ENCODE results near the gene NEXN.
"Not testable (repeated sequence)": the region's sequence is repeated elsewhere in the genome, so short reads cannot be mapped to it uniquely, and the experiment has no call there.

Gene NEXN

DNA sequence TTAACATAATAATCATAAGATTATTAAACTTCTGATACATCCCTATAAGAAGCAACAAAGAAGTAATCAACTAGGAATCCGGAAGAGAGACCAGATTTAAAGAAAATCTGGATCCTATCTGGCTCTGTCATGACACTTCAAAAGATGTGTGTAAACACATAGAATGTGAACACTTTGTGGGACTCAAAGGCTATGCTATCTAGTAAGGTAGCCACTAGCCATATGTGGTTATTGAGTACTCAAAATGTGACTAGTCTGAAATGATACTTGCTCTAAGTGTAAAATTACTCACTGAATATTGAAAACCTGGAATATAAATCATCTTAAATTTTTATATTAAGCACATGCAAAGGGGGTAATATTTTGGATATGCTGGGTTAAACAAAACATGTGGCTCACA lies 81.8 kb downstream of the NEXN start:
- Histone ChIP-seq H3K36me3 (ENCODE audit: insufficient read depth, low read length) (peaks cover 38% of the 10 kb centered on the region), H3K27me3 (ENCODE audit: control insufficient read depth in 1 of 2, insufficient read depth in 2 of 2, low read length in 2 of 2) (no peaks in the 10 kb centered on the region), H3K9me3 (ENCODE audit: low read length) (no peaks in the 10 kb centered on the region), H3K9ac (ENCODE audit: low read length) (no peak overlapping the region), H3K4me1 (ENCODE audit: insufficient read depth, low read length) (peaks cover 10% of the 10 kb centered on the region), H3K4me3 (ENCODE audit: low read depth in 1 of 2, low read length in 2 of 2) (no peak overlapping the region), H3K27ac (ENCODE audit: low read depth, low read length) (no peak overlapping the region)

DNA sequence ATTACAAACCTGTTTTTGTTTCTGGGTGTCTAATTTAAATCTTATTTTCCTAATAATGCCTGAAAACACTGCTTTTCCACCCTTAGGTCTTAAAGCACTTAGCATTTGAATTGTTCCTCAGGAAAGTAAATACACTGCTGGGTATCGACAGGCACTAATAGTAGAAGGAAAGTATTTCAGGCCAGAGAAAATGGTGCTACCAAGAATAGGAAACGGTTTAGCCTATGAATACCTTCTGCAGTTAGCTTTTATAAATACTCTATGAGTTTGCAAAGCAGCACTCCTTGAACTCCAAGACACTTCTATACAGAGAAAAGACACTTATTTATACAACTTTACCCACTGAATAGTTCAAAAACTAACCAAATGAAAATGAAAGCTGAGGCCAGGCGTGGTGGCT lies 83.7 kb downstream of the NEXN start:
- Histone ChIP-seq H3K27ac (ENCODE audit: low read depth, low read length) (no peak overlapping the region), H3K36me3 (ENCODE audit: insufficient read depth, low read length) (peaks cover 27% of the 10 kb centered on the region), H3K4me1 (ENCODE audit: insufficient read depth, low read length) (peaks cover 29% of the 10 kb centered on the region), H3K9me3 (ENCODE audit: low read length) (no peaks in the 10 kb centered on the region), H3K27me3 (ENCODE audit: control insufficient read depth in 1 of 2, insufficient read depth in 2 of 2, low read length in 2 of 2) (no peaks in the 10 kb centered on the region), H3K9ac (ENCODE audit: low read length) (no peak overlapping the region), H3K4me3 (ENCODE audit: low read depth in 1 of 2, low read length in 2 of 2) (no peak overlapping the region)

DNA sequence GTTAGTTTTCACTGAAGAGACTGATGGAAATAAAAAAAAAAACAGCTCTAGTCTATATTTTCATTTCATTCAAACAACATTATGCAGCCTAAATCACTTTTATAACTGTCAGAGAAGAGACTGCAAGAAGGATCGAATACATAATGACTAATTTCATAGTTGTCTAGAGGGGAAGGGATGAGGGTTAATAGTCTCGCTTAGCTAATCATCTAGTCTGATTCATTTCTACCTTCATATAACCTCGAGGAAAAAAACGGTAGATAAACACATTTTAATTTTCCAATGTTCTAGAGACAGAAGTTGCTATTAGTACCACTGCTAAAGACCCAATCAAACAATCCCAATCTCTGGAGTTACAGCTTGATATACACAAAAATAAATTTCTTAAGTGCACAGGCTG lies 87.0 kb downstream of the NEXN start:
- H3K9me3 ChIP-seq (ENCODE audit: low read length), result no peaks in the 10 kb centered on the region
- no peak overlapping the region for H3K9ac ChIP-seq (ENCODE audit: low read length)
- H3K27me3 ChIP-seq (ENCODE audit: control insufficient read depth in 1 of 2, insufficient read depth in 2 of 2, low read length in 2 of 2), result no peaks in the 10 kb centered on the region
- peak overlapping the region; percentile 2 for H3K27ac ChIP-seq (ENCODE audit: low read depth, low read length)
- H3K36me3 ChIP-seq (ENCODE audit: insufficient read depth, low read length), result peaks cover 6% of the 10 kb centered on the region
- peaks cover 32% of the 10 kb centered on the region for H3K4me1 ChIP-seq (ENCODE audit: insufficient read depth, low read length)
- peak overlapping the region in 1 of 2 donors; percentile 18 for H3K4me3 ChIP-seq (ENCODE audit: low read depth in 1 of 2, low read length in 2 of 2)

DNA sequence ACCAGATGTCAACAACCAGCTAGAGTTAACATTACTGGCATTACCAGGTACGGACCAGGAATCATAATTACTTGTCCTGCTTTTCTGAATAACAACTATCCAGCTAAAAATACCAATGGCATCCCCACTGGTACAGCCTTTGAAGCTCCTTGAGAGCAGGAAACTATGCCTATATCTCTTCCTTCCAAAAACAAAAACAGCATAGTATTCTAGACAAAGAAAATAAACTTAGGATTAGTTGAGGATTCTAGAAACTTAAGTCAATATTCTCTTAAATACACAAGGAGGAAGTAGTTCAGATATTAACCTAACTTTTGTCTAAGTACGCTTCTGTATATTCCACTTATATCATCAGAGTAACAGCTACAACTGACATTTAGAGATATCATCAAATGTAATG lies 87.5 kb downstream of the NEXN start:
- no peak overlapping the region for H3K9ac ChIP-seq (ENCODE audit: low read length)
- no peaks in the 10 kb centered on the region for H3K9me3 ChIP-seq (ENCODE audit: low read length)
- no peaks in the 10 kb centered on the region for H3K27me3 ChIP-seq (ENCODE audit: control insufficient read depth in 1 of 2, insufficient read depth in 2 of 2, low read length in 2 of 2)
- no peak overlapping the region for H3K4me3 ChIP-seq (ENCODE audit: low read depth in 1 of 2, low read length in 2 of 2)
- peak overlapping the region; percentile 8 for H3K27ac ChIP-seq (ENCODE audit: low read depth, low read length)
- peaks cover 33% of the 10 kb centered on the region for H3K4me1 ChIP-seq (ENCODE audit: insufficient read depth, low read length)
- H3K36me3 ChIP-seq (ENCODE audit: insufficient read depth, low read length), result peaks cover 6% of the 10 kb centered on the region

DNA sequence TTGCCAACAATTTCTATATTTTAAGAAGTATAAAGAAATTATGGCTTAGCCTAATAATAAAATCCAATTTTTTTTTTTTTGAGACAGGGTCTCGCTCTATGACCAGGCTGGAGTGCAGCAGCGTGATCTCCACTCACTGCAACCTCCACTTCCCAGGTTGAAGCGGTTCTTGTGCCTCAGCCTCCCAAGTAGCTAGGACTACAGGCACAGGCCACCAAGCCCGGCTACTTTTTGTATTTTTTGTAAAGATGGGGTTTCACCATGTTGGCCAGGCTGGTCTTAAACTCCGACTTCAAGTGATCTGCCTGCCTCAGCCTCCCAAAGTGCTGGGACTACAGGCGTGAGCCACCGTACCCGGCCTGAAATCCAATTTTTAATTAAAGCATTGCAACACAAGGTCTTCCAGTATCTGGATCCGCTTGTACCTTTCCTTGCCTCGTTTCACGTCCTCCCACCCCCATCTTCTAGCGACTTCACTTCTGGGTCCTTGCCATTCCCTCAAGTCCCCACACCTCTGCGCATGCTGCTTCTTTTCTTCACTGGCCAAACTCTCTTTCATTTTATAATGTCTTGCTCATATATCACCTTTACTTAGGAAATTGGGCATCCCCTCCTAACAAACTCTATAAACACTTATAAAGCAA lies 88.1 kb downstream of the NEXN start:
- H3K4me1 ChIP-seq (ENCODE audit: insufficient read depth, low read length), result peaks cover 33% of the 10 kb centered on the region
- H3K27ac ChIP-seq (ENCODE audit: low read depth, low read length), result peak overlapping the region; percentile 86
- H3K36me3 ChIP-seq (ENCODE audit: insufficient read depth, low read length), result peaks cover 6% of the 10 kb centered on the region
- no peaks in the 10 kb centered on the region for H3K9me3 ChIP-seq (ENCODE audit: low read length)
- no peak overlapping the region for H3K9ac ChIP-seq (ENCODE audit: low read length)
- H3K27me3 ChIP-seq (ENCODE audit: control insufficient read depth in 1 of 2, insufficient read depth in 2 of 2, low read length in 2 of 2), result no peaks in the 10 kb centered on the region
- H3K4me3 ChIP-seq (ENCODE audit: low read depth in 1 of 2, low read length in 2 of 2), result peak overlapping the region; percentile 12 to 99

DNA sequence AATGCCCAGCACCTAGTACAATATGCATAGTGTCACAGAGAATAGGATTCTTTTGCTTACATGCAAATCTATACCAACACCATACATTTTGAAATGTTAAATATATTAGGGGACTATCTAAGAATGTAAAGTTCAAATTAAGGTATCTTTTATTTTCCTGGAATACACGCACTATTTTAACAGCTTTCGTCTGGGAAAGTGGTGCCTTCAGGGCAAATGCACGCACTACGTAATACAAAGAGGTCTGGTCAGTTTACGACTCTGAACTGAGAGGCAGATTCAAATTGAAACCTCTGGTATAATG lies 89.5 kb downstream of the NEXN start:
- Histone ChIP-seq H3K9me3 (ENCODE audit: low read length) (no peaks in the 10 kb centered on the region), H3K36me3 (ENCODE audit: insufficient read depth, low read length) (peaks cover 6% of the 10 kb centered on the region), H3K27me3 (ENCODE audit: control insufficient read depth in 1 of 2, insufficient read depth in 2 of 2, low read length in 2 of 2) (no peaks in the 10 kb centered on the region), H3K4me1 (ENCODE audit: insufficient read depth, low read length) (peaks cover 33% of the 10 kb centered on the region), H3K27ac (ENCODE audit: low read depth, low read length) (peak overlapping the region; percentile 86), H3K9ac (ENCODE audit: low read length) (peak overlapping the region; percentile 100), H3K4me3 (ENCODE audit: low read depth in 1 of 2, low read length in 2 of 2) (peak overlapping the region; percentile 81 to 99)

DNA sequence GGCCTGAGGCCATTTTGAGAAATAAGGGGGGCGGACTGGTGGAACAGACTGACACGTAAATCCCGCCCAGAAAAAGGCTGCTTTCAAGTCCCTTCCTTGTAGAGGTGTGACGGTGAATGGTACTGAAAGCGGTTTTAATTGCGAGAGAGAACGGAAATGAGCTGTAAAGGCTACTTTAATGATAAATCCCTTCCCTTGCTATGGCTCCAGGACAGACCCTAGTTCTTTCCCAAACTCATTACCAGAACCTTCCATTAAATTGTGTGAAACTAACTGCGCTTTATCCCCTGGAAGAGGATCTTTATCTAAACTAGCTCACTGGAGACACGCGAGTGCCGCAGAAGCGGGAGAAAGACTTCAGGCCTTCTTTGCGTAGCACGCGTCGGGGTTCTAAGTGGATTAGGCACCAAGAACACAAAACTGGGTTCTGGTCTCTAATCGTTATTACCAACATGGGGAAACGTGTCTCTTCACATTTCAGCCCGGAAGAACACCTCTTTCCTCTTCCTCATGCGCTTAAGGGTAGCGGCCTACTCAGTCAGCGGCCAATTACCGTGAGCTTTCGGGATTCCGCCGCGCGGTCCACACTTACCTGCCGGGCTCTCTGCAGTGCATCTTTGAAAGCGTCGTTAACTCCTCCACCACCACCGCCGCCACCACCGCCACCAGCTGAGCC lies 90.0 kb downstream of the NEXN start:
- H3K27ac ChIP-seq (ENCODE audit: low read depth, low read length), result peak overlapping the region; percentile 86
- no peaks in the 10 kb centered on the region for H3K27me3 ChIP-seq (ENCODE audit: control insufficient read depth in 1 of 2, insufficient read depth in 2 of 2, low read length in 2 of 2)
- H3K9me3 ChIP-seq (ENCODE audit: low read length), result no peaks in the 10 kb centered on the region
- H3K4me1 ChIP-seq (ENCODE audit: insufficient read depth, low read length), result peaks cover 33% of the 10 kb centered on the region
- H3K9ac ChIP-seq (ENCODE audit: low read length), result peak overlapping the region; percentile 100
- H3K36me3 ChIP-seq (ENCODE audit: insufficient read depth, low read length), result peaks cover 6% of the 10 kb centered on the region
- peak overlapping the region; percentile 81 to 99 for H3K4me3 ChIP-seq (ENCODE audit: low read depth in 1 of 2, low read length in 2 of 2)

DNA sequence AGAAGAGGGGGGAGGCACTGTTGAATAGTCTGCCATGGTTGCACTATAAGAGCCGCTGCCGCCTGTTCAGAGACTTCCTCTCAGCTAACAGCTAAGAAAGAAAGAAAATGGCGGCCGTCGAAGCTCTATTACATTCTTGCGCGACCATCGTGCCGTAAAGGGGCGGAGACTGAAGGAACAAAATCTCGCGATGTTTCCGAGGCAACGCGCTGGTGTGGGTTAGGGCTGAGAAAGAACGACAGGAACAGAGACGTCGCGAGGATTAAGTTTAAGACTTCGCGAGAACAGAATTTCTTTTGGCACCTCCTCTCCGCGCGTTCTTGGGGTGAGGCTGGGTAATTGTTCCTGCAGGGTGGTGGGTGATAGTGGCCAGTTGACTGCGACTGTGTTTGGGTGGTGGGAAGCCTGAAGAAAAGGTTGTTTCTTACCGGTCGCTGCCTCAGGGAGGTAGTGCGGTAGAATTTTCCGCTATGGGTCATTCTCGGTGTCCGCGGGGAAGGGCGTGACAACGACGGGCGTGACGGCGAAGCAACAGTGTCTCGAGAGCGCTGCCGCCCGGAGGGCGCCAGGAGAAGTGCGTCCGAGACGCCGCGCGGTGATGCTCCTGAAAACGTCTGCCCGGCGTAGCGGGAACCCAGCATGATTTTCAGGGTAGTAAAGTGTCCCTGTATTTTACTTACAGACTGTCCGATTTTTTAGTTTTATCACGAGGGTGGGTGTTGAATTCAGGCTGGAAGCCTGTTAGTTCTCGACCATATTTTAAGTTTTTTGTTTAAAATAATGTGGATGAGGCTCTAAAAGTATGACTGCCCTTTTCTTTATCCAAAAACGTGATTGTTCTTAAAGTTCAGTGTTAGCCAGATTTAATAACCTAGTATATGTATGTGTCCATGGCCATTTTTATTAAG lies 90.8 kb downstream of the NEXN start, which contains the start of gene FUBP1:
Gene FUBP1, minus strand, starts transcription at position 104 of the 908 bp plus-strand sequence. Its CDS starts 68 bp downstream, at position 36.
- peak within 1 kb of the TSS; percentile 86 for H3K27ac ChIP-seq (ENCODE audit: low read depth, low read length)
- H3K9ac ChIP-seq (ENCODE audit: low read length), result peak within 1 kb of the TSS; percentile 100
- H3K4me1 ChIP-seq (ENCODE audit: insufficient read depth, low read length), result peaks cover 33% of the 10 kb centered on the region

DNA sequence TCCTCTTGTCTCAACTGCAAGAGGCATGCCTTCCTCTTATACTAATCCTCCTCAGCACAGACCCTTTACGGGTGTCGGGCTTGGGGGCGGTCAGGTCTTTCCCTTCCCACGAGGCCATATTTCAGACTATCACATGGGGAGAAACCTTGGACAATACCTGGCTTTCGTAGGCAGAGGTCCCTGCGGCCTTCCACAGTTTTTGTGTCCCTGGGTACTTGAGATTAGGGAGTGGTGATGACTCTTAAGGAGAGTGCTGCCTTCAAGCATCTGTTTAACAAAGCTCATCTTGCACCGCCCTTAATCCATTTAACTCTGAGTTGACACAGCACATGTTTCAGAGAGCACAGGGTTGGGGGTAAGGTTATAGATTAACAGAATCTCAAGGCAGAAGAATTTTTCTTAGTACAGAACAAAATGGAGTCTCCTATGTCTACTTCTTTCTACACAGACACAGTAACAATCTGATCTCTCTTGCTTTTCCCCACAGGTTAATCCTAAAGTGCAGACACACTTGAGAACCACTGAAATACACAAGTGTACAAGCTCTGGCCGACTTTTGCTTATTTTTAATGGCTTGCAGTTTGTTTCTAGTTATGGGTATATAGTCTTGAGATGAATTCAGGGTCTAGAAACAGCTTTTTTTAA lies 95.0 kb downstream of the NEXN start:
- not testable (repeated sequence) for H3K36me3 ChIP-seq (ENCODE audit: insufficient read depth, low read length); H3K4me3 ChIP-seq (ENCODE audit: low read depth in 1 of 2, low read length in 2 of 2); H3K27ac ChIP-seq (ENCODE audit: low read depth, low read length); H3K9ac ChIP-seq (ENCODE audit: low read length); H3K27me3 ChIP-seq (ENCODE audit: control insufficient read depth in 1 of 2, insufficient read depth in 2 of 2, low read length in 2 of 2); H3K9me3 ChIP-seq (ENCODE audit: low read length)
- H3K4me1 ChIP-seq (ENCODE audit: insufficient read depth, low read length), result peaks cover 14% of the 10 kb centered on the region

More for the DNA sequence above, 90.8 kb downstream of the NEXN start, which contains the start of gene FUBP1:
- H3K36me3 ChIP-seq (ENCODE audit: insufficient read depth, low read length), result peaks cover 6% of the 10 kb centered on the region
- no peaks in the 10 kb centered on the region for H3K27me3 ChIP-seq (ENCODE audit: control insufficient read depth in 1 of 2, insufficient read depth in 2 of 2, low read length in 2 of 2)
- peak within 1 kb of the TSS; percentile 81 to 99 for H3K4me3 ChIP-seq (ENCODE audit: low read depth in 1 of 2, low read length in 2 of 2)
- H3K9me3 ChIP-seq (ENCODE audit: low read length), result no peaks in the 10 kb centered on the region

DNA sequence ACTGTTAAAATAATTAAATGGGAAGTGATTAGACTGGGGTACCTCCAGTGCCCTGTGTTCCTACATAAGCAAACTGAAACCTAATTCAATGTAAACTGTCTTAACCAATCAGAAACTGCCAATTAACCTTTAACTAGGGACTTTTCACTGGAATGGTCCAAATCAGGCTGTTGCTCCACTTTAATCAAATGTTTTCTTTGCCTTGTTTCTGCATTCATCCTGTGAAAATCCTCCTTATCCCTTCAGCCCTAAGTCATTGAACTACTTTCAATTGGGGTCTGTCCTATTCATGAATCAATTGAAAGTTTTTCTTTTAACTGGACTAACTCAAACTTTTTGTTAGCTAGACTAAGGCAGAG lies 95.6 kb downstream of the NEXN start:
- Histone ChIP-seq H3K9ac (ENCODE audit: low read length) (no peak overlapping the region), H3K27ac (ENCODE audit: low read depth, low read length) (no peak overlapping the region), H3K4me3 (ENCODE audit: low read depth in 1 of 2, low read length in 2 of 2) (no peak overlapping the region), H3K36me3 (ENCODE audit: insufficient read depth, low read length) (no peaks in the 10 kb centered on the region), H3K9me3 (ENCODE audit: low read length) (no peaks in the 10 kb centered on the region), H3K4me1 (ENCODE audit: insufficient read depth, low read length) (peaks cover 14% of the 10 kb centered on the region), H3K27me3 (ENCODE audit: control insufficient read depth in 1 of 2, insufficient read depth in 2 of 2, low read length in 2 of 2) (no peaks in the 10 kb centered on the region)

DNA sequence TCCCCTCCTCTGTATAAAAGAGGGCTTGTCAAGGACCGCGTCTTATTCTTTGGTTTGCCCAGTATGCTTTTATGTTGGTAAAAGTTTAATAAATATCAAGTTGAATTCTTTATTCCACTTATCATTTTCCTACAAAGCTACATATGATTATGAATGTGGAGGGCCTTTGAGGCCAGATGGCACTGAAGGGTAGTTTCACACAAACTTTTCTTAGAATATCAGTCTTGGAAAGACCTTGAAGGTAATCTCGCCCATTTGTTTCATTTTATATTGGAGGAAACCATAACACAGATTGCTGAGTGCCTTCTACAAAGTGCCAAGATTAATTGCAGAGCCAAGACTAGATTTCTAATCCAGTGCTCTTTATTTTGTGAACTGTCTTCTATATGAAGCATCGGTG lies 96.2 kb downstream of the NEXN start:
- peaks cover 14% of the 10 kb centered on the region for H3K4me1 ChIP-seq (ENCODE audit: insufficient read depth, low read length)
- no peak overlapping the region for H3K4me3 ChIP-seq (ENCODE audit: low read depth in 1 of 2, low read length in 2 of 2)
- H3K27me3 ChIP-seq (ENCODE audit: control insufficient read depth in 1 of 2, insufficient read depth in 2 of 2, low read length in 2 of 2), result no peaks in the 10 kb centered on the region
- H3K9me3 ChIP-seq (ENCODE audit: low read length), result no peaks in the 10 kb centered on the region
- no peaks in the 10 kb centered on the region for H3K36me3 ChIP-seq (ENCODE audit: insufficient read depth, low read length)
- no peak overlapping the region for H3K27ac ChIP-seq (ENCODE audit: low read depth, low read length)
- H3K9ac ChIP-seq (ENCODE audit: low read length), result no peak overlapping the region

Data from muscle layer of colon (tissue), 2 donors.